DND-41 (cell line): ENCODE measurements around the gene MAST4.

Source experiments
- CTCF ChIP-seq: IDR thresholded peaks from 2 replicates; pipeline ENCODE4 v1.5.1; 2012; ENCODE audit warnings: borderline replicate concordance, low read length, moderate library complexity, mild to moderate bottlenecking; ENCODE audit not compliant: poor library complexity, severe bottlenecking; ENCODE audit errors: extremely low read depth
- EZH2 ChIP-seq: IDR thresholded peaks from 3 replicates; pipeline ENCODE4 v1.6.1; 2012; ENCODE audit warnings: borderline replicate concordance, low read depth, mild to moderate bottlenecking, moderate library complexity, low read length, inconsistent platforms; ENCODE audit not compliant: severe bottlenecking

- TF ChIP-seq CTCF (no peak), EZH2 (no peak)
Measured at GRCh38 chr5:66617226-66617861, 21.2 kb downstream of the MAST4 start.
